IMR-90 (cell line): Measurements from ENCODE around the gene TICAM2.

Experiments
- CEBPB ChIP-seq: IDR thresholded peaks from 2 replicates; pipeline ENCODE4 v1.6.1; 2012; ENCODE audit warnings: low read depth, low read length, improper control_type of control experiment
- CHD1 ChIP-seq: IDR thresholded peaks from 2 replicates; pipeline ENCODE4 v1.6.1; 2012; ENCODE audit warnings: low read depth, low read length, improper control_type of control experiment
- CTCF ChIP-seq: conservative IDR thresholded peaks from 2 replicates; pipeline ENCODE4 v1.5.1; 2012; ENCODE audit warnings: mild to moderate bottlenecking, low read depth, low read length, improper control_type of control experiment
- MAFK ChIP-seq: IDR thresholded peaks from 2 replicates; pipeline ENCODE4 v1.6.1; 2012; ENCODE audit warnings: low read depth, low read length, improper control_type of control experiment
- MAZ ChIP-seq: IDR thresholded peaks from 2 replicates; pipeline ENCODE4 v1.6.1; 2012; ENCODE audit warnings: low read depth, mild to moderate bottlenecking, low read length, improper control_type of control experiment, moderate library complexity, borderline replicate concordance
- MXI1 ChIP-seq: IDR thresholded peaks from 2 replicates; pipeline ENCODE4 v1.6.1; 2012; ENCODE audit warnings: low read depth, mild to moderate bottlenecking, low read length, moderate library complexity, borderline replicate concordance
- NFE2L2 ChIP-seq: fragments of 150-350 bp; IDR thresholded peaks from 2 replicates; pipeline ENCODE4 v1.6.1; 2016; ENCODE audit warnings: low read depth, mild to moderate bottlenecking, low read length
- POLR2A ChIP-seq: IDR thresholded peaks from 2 replicates; pipeline ENCODE4 v1.6.1; 2012; ENCODE audit warnings: mild to moderate bottlenecking, low read depth, low read length
- RAD21 ChIP-seq: IDR thresholded peaks from 2 replicates; pipeline ENCODE4 v1.6.1; 2012; ENCODE audit warnings: low read length, improper control_type of control experiment
- RCOR1 ChIP-seq: IDR thresholded peaks from 2 replicates; pipeline ENCODE4 v1.6.1; 2012; ENCODE audit warnings: mild to moderate bottlenecking, low read length, improper control_type of control experiment; ENCODE audit not compliant: insufficient replicate concordance
- RFX5 ChIP-seq: IDR thresholded peaks from 2 replicates; pipeline ENCODE4 v1.8.0; 2012; ENCODE audit warnings: low read depth, mild to moderate bottlenecking, low read length, moderate library complexity
- SMC3 ChIP-seq: fragments of 150-350 bp; IDR thresholded peaks from 2 replicates; pipeline ENCODE4 v1.6.1; 2016; ENCODE audit warnings: low read depth, mild to moderate bottlenecking, antibody characterized with exemption, low read length, moderate library complexity
- TF ChIP-seq, protein P1 (sequence below): fragments of 150-350 bp; IDR thresholded peaks from 2 replicates; pipeline ENCODE4 v1.6.1; 2016; ENCODE audit warnings: low read depth, mild to moderate bottlenecking, low read length, moderate library complexity, borderline replicate concordance

GRCh38 chr5:115565233-115565632, 37.0 kb downstream of the TICAM2 start:
- no peak for TF ChIP-seq CTCF
- TF ChIP-seq POLR2A = no peak
- no peak for TF ChIP-seq MAZ
- TF ChIP-seq NFE2L2 = no peak
- no peak for TF ChIP-seq RFX5
- no peak for TF ChIP-seq CHD1
- no peak for TF ChIP-seq CEBPB
- TF ChIP-seq RAD21 = no peak
- no peak for TF ChIP-seq SMC3
- TF ChIP-seq MAFK = no peak
- TF ChIP-seq, protein P1, sequence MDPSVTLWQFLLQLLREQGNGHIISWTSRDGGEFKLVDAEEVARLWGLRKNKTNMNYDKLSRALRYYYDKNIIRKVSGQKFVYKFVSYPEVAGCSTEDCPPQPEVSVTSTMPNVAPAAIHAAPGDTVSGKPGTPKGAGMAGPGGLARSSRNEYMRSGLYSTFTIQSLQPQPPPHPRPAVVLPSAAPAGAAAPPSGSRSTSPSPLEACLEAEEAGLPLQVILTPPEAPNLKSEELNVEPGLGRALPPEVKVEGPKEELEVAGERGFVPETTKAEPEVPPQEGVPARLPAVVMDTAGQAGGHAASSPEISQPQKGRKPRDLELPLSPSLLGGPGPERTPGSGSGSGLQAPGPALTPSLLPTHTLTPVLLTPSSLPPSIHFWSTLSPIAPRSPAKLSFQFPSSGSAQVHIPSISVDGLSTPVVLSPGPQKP = no peak
- no peak for TF ChIP-seq MXI1
- no peak for TF ChIP-seq RCOR1
